GM19467 (cell line): Measurements from ENCODE around the gene ACTG1.

ENCODE experiments used
- ATAC-seq: cut with Tn5 transposase; IDR thresholded peaks from one replicate; pipeline ENCODE4 v1.9.1; 2021; ENCODE audit warnings: mild to moderate bottlenecking, moderate library complexity; ENCODE audit not compliant: unreplicated experiment

Gene ACTG1

DNA sequence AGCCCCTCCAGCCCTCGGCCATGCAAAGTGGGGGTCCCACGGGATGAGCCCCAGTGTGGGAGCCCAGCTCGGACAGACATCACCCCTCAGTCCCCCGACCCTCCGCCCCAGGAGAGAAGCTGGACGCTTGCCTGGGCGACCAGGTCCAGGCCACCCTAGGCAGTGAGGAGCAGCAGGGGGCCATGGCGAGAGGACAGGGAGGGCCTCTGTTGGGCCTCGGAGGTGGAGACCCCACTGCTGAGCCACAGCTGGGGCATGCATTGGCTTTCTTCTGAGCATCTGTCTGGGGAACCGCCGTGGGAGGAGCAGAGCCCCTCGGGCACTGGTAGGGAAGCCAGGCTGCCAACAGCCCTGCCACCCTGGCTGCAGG lies 13.0 kb downstream of the ACTG1 start:
- no peak for ATAC-seq

DNA sequence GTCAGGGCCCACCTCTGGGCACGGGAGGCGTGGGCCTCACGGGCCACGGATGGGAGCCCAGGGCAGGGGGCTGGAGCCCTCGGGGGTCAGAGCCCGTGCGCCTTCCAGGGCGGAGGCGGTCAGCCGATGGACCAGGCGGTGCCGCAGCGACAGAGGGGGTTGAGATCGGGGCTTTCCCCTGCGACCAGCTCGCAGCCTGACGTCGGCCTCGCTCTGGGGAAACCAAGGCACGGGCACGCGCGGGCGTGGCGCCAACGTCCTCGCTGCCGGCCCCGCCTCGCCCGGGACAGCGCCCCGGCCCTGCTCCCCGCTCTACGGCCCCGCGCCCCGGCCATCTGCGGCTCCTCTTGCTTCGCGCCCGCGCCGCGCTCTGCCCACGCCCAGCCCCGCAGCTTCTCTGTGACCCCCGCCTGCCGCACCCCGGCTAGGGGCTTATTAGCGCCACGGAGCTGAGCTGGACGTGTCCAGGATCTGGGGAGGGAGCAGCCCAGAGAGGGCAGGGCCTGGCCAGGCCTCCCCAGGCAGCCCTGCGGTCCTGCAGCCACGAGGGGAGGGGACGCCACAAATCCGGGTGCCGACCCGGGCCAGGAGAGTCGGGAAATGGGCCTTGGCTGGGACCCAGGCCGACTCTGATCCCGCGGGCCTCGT lies 13.5 kb downstream of the ACTG1 start:
- no peak for ATAC-seq

DNA sequence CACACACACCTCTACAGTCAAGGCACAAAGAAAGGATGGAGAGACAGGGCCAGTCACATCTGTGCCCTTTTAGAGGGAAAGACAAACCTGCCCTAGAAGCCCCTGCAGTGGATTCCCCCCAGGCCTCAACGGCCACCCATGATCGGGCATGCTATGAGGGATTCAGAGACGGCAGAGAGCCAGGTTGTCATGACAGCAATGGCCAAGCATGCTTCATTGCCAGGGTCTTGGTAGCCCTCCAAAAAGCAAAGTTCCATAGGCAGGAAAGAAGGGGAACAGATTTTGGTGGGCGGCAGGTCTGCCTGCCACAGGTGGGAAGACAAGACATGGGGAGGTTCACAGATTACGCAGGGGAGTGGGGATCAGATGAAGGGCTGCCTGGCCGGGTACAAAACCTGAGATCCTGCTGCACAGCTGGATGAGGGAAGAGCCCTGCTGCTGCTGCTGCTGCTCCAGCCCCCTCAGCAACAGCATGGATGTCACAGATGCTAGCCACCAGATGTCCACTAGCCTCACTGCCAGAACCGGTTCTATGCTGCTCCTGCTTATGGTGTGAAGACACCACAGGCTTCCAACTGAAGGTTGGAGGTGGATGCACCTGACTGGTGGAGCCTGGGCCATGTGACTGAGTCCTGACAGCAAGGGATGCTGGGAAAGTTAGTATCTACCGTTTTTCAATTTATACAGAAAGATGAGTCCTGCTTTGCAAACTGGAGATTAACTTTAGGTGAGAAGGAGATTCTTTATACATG lies 17.8 kb downstream of the ACTG1 start:
- ATAC-seq: no peak

DNA sequence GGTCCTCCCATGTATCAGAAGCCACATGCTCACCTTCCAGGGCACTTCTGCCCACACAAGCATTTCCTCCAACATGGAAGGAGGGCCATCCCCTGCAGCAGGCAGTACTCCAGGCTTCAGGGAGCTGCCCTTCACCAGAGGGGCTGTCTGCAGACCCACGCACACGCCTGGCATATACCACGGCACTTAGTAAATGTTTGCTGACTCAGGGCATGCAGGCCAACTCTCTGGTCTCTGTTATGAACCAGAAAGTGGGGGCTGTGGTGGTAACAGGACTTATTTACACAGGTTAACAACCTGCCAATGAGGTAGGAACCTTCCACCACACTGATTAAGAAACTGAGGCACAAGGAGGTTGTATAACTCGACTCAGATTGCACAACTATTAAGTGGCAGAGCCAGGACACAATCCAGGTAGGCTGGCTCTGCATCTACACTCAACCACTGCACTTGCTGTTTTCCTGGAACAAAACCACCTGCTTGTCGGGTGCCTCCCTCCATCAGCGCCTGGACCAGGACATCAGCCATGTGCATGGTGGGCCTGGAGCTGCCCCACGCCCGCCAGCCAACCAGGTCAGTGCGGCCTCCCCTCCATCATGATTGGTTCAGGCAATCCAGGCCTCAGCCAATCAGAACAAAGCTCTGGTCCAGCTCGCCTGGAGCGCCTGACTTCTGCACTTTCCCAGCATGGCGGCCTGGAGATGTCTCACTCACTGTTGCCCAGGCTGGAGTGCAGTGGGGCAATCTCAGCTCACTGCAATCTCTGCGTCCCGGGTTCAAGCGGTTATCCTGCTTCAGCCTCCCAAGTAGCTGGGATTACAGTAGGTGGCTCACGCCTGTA lies 19.2 kb downstream of the ACTG1 start:
- no peak for ATAC-seq

DNA sequence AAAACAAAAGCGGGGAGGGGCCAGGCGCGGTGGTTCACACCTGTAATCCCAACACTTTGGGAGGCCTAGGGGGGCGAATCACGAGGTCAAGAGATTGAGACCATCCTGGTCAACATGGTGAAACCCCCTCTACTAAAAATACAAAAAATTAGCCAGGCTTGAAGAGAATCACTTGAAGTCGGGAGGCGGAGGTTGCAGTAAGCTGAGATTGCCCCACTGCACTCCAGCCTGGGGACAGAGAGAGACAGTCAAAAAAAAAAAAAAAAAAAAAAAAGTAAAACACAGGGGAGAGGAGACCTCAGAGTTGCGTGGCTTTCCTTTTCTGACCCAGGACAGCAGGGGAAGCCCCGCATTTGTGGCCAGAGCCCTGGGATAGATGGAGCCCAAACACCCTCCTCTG lies 19.9 kb downstream of the ACTG1 start:
- no peak for ATAC-seq

DNA sequence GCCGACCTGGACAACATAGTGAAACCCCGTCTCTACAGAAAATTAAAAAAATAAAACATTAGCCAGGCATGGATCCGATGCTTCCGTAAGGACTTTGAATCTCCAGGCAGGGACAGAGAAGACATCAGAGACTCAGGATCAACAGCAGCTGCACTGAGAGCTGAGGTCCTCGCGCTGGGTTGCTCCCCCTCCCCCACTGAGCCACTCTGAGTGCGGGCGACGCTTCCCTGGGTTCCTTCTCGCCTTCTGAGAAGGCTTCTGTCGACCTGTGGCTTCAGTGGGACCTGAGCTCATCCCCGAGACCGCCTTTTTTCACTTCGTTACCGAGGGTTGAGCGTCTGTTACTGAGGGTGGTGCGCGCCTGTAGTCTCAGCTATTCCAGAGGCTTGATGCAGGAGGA lies 20.4 kb downstream of the ACTG1 start:
- ATAC-seq: no peak

DNA sequence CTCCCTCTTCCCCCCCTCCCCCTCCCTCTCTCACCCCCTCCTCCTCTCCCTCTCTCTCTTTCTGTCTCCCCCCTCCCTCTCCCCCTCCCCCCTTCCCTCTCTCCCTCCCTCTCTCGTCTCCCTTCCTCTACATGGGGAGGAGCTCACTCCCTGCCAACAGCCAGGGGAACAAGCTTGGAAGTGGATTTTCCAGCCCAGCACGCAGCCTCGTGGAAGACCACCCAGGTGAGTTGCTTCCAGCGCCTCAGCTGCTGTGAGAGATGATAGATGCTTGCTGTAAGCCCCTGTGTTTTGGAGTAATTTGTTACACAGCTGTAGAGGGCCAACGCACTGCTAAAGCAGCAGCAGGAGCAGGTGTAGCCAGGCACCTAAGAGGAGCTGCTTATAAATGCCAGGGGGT lies 20.8 kb downstream of the ACTG1 start:
- no peak for ATAC-seq

DNA sequence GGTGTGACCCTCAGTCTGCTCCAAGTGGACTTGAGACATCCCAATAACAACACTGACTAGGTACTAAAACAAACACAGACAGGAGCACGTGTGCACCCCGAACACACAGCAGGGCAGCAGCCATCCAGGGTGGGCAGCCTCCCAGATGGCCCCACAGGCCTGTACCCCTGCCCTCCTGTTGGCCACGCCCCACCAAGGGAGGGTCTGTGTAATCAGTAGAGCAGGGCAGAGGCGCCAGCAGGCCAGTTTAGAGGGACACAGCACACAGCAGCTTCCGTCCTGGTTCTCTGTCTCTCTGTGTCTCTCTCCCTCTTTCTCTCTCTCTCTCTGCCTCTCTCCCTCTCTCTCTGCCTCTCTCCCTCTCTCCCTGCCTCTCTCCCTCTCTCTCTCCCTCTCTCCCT lies 21.4 kb downstream of the ACTG1 start:
- ATAC-seq: no peak

DNA sequence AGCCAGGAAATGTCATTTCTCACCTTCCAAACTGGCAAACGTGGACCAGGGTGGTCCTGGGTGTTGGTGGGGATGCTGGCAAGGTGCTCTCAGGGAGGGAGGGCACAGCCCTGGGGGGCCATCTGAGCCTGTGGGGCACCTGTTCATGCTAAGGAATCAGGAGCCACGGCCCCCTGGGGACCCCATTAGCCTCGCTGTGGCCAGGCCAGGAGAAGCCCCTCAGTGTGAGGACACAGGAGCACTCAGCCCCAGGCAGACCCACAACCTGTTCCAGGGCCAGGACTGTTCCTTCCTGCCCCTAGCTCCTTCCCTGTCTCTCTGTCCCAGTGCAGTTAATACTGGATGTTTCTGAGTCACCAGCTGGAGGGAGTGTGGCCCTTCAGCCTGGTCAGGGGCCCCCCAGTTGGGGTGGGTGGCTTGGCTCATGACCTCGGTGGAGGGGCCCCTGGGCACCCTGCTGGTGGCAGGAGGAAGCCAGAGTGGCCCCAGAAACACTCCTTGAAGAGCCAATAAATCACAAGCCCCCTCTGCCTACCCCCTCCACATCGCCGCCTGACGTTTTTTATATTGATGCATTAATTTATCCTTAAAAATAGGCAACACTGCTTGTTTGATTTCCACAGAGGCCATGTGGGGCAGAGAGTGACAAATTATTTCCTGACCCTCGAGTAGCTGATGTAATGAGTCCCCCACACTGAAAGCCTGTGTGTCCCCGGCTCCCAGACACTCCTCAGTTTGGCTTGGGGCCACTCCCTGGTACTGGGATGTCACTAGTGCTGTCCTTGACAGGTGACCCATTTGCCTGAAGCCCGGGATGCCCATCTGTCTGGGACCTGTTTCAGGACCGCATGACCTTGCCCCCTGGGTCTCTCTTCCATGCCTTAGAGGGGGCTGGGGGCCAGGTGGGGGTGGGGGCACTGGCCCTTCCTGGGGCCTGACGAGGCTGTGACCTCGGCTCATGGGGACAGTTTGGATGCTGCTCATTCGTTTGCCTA lies 22.3 kb downstream of the ACTG1 start:
- ATAC-seq: no peak

DNA sequence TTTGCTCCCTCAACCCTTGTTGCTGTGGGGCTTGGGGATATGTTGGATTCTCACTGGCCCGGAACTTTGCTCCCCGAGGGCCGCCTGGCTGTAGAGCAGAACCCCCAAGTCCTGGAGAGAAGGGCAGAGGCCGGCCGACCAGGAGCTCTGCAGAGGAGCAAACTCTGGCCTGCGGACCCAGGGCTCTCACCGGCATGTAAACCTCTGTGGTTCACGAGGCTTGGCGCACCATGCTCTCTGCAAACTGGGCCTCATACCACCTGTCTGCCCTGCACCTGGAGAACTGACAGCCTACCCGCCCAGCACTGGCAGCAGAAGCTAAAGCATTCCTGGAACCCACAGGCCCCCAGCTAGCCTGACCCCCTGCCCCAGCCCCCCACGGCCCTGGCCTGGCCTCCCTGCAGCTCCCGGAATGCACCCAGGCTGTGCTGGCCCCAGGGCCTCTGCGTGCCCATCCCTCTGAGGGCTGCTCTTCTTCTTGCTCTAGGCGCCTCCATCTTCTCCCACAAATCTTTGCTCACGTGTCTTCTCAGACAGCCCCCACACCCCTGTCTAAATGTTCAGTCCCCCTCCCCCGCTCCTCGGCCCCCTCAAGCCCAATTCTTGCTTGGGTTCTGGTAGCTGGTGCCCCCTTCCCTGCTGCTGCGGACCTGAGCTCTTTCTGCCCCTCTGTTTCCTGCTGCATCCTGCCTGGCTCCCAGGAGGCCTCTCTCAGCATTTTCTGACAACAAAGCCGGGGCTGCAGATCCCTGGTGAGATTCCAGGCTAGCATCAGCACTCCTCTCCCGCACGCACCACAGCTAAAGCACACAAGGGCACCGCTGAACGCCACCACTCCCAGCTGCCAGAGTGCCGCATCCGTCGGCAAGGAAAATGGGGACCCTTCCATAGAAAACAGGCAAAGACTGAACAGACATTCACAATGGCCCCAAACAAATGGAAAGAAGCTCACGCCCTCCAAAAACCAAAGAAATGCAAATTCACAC lies 23.3 kb downstream of the ACTG1 start:
- no peak for ATAC-seq

DNA sequence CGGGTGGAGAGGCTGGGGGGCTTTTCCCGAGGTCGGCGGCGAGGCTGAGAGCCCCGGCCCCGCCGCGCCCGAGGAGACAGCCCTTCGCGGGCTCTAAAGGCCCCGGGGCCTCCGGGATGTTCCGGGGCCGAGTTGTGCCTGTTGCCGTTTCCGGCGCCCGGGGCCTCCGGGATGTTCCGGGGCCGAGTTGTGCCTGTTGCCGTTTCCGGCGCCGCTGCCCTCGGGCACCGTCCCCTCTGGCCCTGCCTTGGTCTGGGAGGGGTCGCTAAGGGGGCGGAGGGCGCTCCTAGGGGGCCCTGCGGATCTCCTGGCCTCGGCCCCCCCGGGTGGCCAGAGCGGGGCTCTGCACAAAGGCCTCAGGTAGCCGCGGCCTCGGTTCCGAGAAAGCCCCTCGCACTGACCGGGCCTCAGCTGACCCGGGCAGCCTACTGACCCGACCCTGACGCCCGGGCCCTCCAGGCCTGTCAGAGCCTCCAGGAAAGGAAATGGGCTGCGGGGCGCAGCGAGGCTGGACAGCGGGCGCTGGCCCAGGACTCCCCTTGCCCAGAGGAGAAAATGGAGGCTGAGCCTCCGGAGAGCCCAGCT lies 24.2 kb downstream of the ACTG1 start:
- ATAC-seq: no peak

DNA sequence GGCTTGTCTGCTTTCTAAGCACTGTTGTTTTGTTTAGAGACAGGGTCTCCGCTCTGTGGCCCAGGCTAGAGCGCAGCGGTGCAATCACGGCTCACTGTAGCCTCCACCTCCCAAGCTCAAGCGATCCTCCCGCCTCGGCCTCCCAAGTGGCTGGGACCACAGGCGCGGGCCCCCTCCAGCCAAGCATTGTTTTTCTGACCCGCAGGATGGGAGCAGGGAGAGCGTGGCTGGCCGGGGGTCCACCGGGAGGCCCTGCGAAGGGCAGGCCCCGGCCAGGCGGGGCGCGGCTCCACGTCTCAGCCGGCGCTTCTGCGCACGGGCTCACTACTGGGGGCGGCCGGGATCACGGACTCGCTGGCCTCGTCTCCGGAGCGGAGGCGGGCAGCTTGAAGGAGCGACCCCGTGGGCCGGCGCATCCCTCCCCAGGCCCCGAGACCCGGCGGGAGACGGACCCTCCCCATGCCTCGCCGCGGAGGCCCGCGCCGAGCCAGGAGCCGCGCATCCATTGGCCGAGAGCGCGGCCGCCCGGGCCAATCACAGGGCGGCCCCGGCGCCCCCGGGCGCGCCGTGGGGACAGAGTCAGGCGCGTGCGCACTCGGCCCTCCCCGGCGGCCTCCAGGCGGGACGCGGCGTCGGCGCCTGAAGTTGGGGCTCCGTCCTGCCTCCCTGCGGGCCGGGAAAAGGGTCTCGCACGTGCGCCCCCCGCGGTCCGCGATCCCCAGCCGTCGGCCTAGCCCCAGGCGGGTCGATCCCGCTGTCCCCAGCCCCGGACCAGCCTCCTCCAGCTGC lies 24.9 kb downstream of the ACTG1 start:
- ATAC-seq: peak; percentile 57

DNA sequence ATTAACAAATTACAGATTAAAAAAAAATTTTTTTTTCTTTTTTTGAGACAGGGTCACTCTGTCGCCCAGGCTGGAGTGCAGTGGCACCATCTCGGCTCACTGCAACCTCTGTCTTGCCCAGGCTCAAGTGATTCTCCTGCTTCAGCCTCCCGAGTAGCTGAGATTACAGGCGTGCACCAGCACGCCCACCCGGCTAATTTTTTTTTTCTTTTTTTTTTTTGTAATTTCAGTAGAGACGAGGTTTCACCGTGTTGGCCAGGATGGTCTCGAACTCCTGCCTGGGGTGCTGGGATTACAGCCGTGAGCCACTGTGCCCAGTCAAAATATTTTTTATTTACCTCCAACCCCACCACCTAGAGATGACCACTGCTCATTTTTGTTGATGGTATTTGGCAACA lies 25.5 kb downstream of the ACTG1 start:
- no peak for ATAC-seq

DNA sequence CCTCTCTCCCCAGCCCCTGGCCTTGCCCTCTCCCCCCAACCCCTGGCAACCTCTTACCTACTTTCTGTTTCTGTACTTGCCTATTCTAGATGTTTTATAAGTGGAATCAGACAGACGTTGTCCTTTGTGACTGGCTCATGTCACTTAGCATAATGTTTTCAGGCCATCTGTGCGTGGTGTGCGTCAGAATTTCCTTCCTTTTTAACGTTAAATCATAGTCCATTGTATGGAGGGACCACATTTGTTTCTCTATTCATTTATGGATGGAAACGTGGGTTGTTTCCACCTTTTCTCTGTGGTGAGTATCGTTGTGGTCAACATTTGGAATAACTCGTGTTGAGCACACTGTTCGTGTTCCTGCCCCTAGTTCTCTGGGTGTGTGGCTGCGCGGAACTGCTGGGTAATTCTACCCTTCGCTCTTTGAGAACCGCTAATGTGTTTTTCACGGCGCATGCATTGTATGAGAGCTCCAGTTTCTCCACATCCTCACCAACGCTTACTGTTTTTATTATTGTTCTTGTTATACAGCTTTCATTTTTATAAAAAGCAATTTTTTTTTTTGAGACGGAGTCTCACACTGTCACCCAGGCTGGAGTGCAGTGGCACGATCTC lies 26.3 kb downstream of the ACTG1 start:
- ATAC-seq: no peak

DNA sequence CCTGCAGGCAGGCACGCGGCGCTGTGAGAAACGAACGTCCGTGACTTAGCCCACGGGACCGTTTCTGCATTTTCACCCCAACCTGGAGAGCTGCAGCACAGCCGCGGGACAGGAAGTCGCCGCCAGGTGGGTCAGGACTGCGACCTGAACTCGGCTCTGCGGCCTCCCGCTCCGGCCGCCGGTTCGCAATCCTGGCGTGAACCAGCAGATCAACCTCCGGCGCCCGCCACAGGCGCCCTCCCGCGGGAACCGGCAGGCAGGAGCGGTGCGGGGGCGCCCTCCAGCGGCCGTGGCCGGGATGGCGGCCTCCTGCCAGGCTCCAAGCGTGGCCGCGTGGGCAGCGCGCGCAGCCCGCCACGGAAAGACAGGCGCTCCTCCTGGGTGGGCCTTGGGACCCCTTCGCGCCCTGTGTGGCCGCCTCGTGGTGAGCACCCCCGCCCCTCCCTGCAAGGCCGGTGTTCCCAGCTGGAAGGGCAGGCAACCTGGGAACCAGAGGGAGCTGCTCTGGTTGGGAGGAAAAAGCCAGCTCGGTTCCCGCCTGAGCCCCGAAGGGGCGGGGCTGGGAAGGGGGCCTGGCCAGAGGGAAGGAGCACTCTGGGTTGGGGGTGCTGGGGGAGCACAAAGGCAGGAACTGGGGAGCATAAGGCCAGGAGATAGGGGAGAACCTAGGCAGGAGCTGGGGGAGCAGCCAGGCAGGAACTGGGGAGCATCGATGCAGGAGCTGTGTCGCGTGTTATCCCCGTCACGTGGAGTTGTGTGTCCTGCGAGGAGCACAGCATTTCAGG lies 28.2 kb downstream of the ACTG1 start:
- ATAC-seq: peak; percentile 37

DNA sequence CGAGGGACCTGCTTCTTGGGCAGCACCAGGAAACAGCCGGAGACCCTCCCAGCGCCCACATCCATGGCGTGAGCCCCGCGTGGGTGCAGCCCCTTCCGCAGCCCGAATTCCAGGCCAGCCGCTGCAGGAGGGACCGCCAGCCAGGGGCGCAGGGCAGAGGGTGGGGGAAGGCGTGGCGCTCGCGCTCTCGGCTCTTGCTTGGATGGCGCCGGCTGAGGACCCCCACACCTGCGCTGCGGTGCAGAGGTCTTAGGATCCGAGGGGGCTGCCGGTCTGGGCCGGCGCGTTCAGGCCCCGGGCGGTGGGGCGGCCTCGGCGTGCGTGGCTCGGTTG lies 28.8 kb downstream of the ACTG1 start:
- ATAC-seq: no peak
